ENCODE data around the gene FGF11. TPM values are rescaled to one million over a fixed set of nuclear protein-coding genes. Genes with fewer than 3 reads are reported as not detected.

FGF11 gene
- total and polyA plus RNA-seq, 2 donors (not counting 1 experiment from before 2014, with no cell fraction given): 0.33 to 0.87 TPM

GRCh38 chr17:7484067-7484918 lies 45.0 kb downstream of the FGF11 start, which contains the start of gene POLR2A:
TSS of gene POLR2A (plus strand) at chr17:7484366.
- Histone ChIP-seq H4K20me1 (ENCODE audit: control insufficient read depth, extremely low read depth, insufficient read depth, low read length) (no peaks in the 10 kb centered on the region), H3K4me2 (ENCODE audit: extremely low read depth, insufficient read depth, low read length) (peak within 1 kb of the TSS; percentile 96), H3K9ac (ENCODE audit: insufficient read depth, low read length) (peak within 1 kb of the TSS; percentile 98), H3K36me3 (ENCODE audit: control insufficient read depth, insufficient read depth, low read length) (peaks cover 1% of the 10 kb centered on the region), H3K79me2 (ENCODE audit: control insufficient read depth, insufficient read depth, low read length) (peaks cover 55% of the 10 kb centered on the region), H2AFZ (ENCODE audit: low read length) (peak within 1 kb of the TSS; percentile 77), H3K4me1 (ENCODE audit: control insufficient read depth, extremely low read depth, insufficient read depth, low read length) (peaks cover 24% of the 10 kb centered on the region), H3K27me3 (ENCODE audit: control insufficient read depth, insufficient read depth, low read length) (no peaks in the 10 kb centered on the region), H3K9me3 (ENCODE audit: control insufficient read depth, insufficient read depth, low read depth, low read length) (no peaks in the 10 kb centered on the region), H3K4me3 (replicated peaks in 1 of 4; ENCODE audit: control extremely low read depth in 1 of 4, insufficient read depth in 1 of 4, low read depth in 3 of 4, low read length in 4 of 4) (peak within 1 kb of the TSS; percentile 66 to 91 (median 82)), H3K27ac (ENCODE audit: insufficient read depth, low read length) (peak within 1 kb of the TSS; percentile 100)
- TF ChIP-seq EZH2 (IDR thresholded peaks at IDR 0.05; ENCODE audit: low read length, missing control alignments) (no peak), CTCF (conservative IDR thresholded peaks at IDR 0.05 in 1 of 2, IDR thresholded peaks at IDR 0.05 in 1 of 2; ENCODE audit: low read depth in 1 of 2, low read length in 2 of 2) (no peak)
- peak; percentile 97 to 99 for DNase-seq (ENCODE audit: low read depth in 2 of 2)

GRCh38 chr17:7484919-7485377 lies 45.6 kb downstream of the FGF11 start:
- Histone ChIP-seq H3K4me1 (ENCODE audit: control insufficient read depth, extremely low read depth, insufficient read depth, low read length) (peaks cover 21% of the 10 kb centered on the region), H3K9ac (ENCODE audit: insufficient read depth, low read length) (peak overlapping the region; percentile 72), H3K27ac (ENCODE audit: insufficient read depth, low read length) (peak overlapping the region; percentile 100), H3K27me3 (ENCODE audit: control insufficient read depth, insufficient read depth, low read length) (no peaks in the 10 kb centered on the region), H3K79me2 (ENCODE audit: control insufficient read depth, insufficient read depth, low read length) (peaks cover 57% of the 10 kb centered on the region), H3K4me3 (replicated peaks in 1 of 4; ENCODE audit: control extremely low read depth in 1 of 4, insufficient read depth in 1 of 4, low read depth in 3 of 4, low read length in 4 of 4) (peak overlapping the region; percentile 66 to 87 (median 78)), H4K20me1 (ENCODE audit: control insufficient read depth, extremely low read depth, insufficient read depth, low read length) (no peaks in the 10 kb centered on the region), H3K9me3 (ENCODE audit: control insufficient read depth, insufficient read depth, low read depth, low read length) (no peaks in the 10 kb centered on the region), H3K4me2 (ENCODE audit: extremely low read depth, insufficient read depth, low read length) (peak overlapping the region; percentile 96), H2AFZ (ENCODE audit: low read length) (no peak overlapping the region), H3K36me3 (ENCODE audit: control insufficient read depth, insufficient read depth, low read length) (peaks cover 1% of the 10 kb centered on the region)
- TF ChIP-seq EZH2 (IDR thresholded peaks at IDR 0.05; ENCODE audit: low read length, missing control alignments) (no peak), CTCF (conservative IDR thresholded peaks at IDR 0.05 in 1 of 2, IDR thresholded peaks at IDR 0.05 in 1 of 2; ENCODE audit: low read depth in 1 of 2, low read length in 2 of 2) (no peak)
- DNase-seq (ENCODE audit: low read depth in 2 of 2): no peak

DNA sequence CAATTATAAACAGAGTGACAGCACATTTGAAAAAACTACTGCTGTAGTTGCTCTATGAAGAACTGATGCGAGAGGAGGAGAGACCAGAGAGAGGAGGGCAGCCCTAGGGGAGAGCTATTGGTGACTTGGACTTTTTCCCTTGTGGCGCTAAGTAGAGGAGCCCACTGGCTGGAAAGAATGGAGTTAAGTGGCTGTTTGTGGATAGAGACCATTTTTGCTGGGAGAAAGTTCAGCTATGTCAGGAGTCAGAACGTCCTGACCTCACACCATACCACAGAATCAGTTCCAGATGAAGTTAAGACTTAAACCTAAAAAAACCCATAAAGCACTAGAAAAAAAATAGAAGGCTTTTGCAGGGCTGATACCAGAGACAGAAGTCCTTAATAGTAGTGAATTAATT lies 46.9 kb downstream of the FGF11 start:
- Histone ChIP-seq H3K27me3 (ENCODE audit: control insufficient read depth, insufficient read depth, low read length) (no peaks in the 10 kb centered on the region), H4K20me1 (ENCODE audit: control insufficient read depth, extremely low read depth, insufficient read depth, low read length) (no peaks in the 10 kb centered on the region), H2AFZ (ENCODE audit: low read length) (no peak overlapping the region), H3K9me3 (ENCODE audit: control insufficient read depth, insufficient read depth, low read depth, low read length) (no peaks in the 10 kb centered on the region), H3K79me2 (ENCODE audit: control insufficient read depth, insufficient read depth, low read length) (peaks cover 67% of the 10 kb centered on the region), H3K36me3 (ENCODE audit: control insufficient read depth, insufficient read depth, low read length) (peaks cover 1% of the 10 kb centered on the region), H3K27ac (ENCODE audit: insufficient read depth, low read length) (peak overlapping the region; percentile 59), H3K4me2 (ENCODE audit: extremely low read depth, insufficient read depth, low read length) (peak overlapping the region; percentile 84), H3K9ac (ENCODE audit: insufficient read depth, low read length) (no peak overlapping the region), H3K4me3 (replicated peaks in 1 of 4; ENCODE audit: control extremely low read depth in 1 of 4, insufficient read depth in 1 of 4, low read depth in 3 of 4, low read length in 4 of 4) (peak overlapping the region; percentile 42 to 76 (median 62)), H3K4me1 (ENCODE audit: control insufficient read depth, extremely low read depth, insufficient read depth, low read length) (peaks cover 18% of the 10 kb centered on the region)
- peak; percentile 47 to 61 for DNase-seq (ENCODE audit: low read depth in 2 of 2)
- TF ChIP-seq CTCF (conservative IDR thresholded peaks at IDR 0.05 in 1 of 2, IDR thresholded peaks at IDR 0.05 in 1 of 2; ENCODE audit: low read depth in 1 of 2, low read length in 2 of 2): no peak
- TF ChIP-seq EZH2 (IDR thresholded peaks at IDR 0.05; ENCODE audit: low read length, missing control alignments): no peak
